GM20431 (cell line): Measurements from ENCODE around the gene ACMSD.
"Not testable (repeated sequence)": the region's sequence is repeated elsewhere in the genome, so short reads cannot be mapped to it uniquely, and the experiment has no call there.

Experiments used
- in situ Hi-C: fragments of 300-500 bp; cut with MseI, MboI; formaldehyde crosslinking; loops from one replicate; pipeline ENCODE4 v1.15.0; 2020; ENCODE audit warnings: low sequenced_read_pairs; ENCODE audit not compliant: unreplicated experiment

ACMSD gene

GRCh38 chr2:134846213-134846612 is 7.8 kb downstream of the ACMSD start:
- in situ Hi-C loops, result no loop called here

- in situ Hi-C loops, result not testable (repeated sequence)
Measured at GRCh38 chr2:134847582-134847981, 9.2 kb downstream of the ACMSD start.

DNA sequence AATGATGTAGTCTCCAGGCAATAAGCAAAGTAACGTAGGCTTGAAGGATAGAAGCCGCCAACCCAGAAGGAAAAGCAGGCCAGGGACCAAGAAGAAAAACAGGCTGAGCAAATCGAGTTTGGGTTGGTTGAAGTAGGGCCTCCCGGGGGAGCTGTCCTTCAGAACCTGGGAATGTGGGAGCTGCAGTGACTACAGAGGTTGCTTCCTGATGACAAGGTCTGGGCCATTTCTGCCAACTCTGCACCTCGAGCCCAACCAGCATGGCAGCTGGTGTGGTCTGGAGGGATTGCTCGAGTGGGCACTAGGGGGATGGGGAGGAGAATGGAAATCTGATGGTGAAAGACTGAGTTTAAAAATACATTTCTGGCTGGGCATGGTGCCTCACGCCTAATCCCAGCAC is 14.1 kb downstream of the ACMSD start:
- in situ Hi-C loops, result no loop called here

DNA sequence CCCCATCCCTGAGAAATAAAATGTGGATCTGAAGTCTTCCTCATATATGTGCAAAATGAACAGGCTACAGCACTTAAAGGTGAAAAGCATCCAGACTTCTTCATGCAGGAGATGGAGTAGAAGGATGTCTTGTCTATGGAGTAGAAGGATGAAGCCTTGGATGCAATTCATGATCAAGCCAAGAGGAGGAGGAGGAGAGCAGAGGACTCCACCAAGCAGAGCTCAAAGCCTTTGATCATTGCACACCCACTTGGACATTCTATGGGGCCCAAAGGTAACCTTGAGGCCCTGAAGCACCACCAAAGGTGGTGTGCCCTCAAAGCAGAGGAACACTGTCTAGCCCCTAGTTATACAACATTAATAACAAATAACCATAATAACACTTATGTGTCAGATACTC is 17.3 kb downstream of the ACMSD start:
- in situ Hi-C loops, result no loop called here

GRCh38 chr2:134858245-134858644 is 19.8 kb downstream of the ACMSD start:
- in situ Hi-C loops, result no loop called here

DNA sequence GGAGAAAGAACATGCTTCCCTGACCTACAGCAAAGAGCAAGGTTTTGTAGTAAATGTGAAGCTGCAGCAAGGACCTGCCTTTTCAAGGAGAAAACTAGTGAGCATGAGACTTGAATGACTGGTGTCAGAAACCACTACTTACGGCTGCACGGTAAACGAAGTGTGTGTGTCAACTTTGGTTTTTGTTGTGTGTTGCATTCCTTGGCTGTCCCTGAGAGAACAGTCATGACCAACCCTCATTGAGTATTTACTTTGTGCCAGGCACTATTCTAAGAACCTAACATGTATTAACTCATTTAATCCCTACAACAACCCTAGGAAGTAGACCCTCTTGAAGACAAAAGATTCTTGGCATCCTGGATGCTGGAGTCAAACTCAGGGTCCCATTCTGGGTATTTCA is 22.8 kb downstream of the ACMSD start:
- in situ Hi-C loops, result no loop called here

DNA sequence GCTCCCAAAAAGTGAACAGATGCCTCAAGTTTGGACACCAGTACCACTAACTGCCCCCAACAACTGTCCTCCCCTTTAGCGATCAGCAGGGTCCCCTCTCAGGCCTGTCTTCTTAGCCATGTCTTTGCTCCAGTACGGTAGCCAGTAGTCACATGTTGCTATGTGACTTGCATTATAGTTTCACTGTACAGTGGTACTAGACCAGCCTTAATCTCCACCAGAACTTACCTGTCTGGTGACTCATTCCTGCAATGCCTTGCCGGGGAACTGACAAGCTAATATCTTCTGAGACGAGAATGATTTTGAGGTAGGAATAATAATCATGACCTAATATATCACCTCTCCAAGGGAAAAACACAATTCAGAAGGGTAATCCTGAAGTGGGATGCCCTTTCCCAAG is 23.7 kb downstream of the ACMSD start:
- in situ Hi-C loops, result no loop called here

DNA sequence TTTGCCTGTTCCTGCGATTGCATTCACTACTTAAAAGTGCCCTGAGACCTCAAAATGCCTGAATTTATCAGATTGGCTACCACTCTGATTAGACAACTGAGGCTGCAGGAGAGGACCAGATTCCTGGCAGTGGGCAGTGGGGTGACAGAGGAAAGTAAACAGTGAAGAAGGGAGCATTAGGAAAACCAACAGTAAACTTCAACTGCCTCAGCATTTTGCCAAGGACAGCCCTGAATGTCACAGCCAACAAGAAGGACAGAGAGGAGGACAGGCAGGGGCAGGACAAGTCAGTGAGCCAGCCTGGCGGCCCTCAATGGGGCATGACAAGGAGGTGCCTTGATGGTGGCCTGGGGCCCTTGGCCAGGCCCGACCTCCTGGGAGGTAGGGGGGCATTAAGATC is 24.3 kb downstream of the ACMSD start:
- in situ Hi-C loops, result no loop called here

- in situ Hi-C loops, result no loop called here
Measured at GRCh38 chr2:134863446-134863845, 25.0 kb downstream of the ACMSD start.

DNA sequence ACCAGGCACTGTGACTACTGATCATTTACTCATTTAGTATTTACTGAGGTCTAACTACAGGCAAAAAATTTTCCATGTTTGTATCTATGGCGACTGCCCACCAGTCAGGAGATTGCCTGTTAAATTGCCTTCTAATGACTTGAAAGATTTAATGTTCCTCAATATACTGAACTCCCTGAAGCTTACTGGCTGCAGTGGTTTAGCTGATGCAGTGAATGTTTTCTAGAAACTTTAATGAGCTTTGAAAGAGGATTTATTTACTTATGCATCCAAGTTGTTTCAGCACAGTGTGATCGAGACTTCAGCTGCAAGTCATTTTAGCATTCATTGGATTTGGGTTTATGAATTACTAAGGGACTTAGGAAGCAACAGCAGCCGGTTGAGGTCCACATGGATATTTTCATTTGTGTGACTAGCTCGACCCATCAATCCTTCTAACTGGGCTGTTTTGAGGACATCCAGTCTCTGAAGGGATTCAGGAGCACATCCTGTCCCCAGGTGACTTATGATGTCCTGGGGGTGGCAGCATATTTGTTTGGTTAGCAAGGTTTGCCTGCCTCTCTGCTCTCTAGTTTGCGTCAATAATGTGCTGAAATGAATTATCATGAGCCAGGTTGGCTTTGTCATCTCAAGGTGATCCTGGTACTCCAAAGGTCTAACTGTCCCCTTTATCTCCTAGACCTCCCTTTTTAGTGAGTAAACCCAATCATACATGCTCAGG is 26.8 kb downstream of the ACMSD start:
- in situ Hi-C loops, result no loop called here

DNA sequence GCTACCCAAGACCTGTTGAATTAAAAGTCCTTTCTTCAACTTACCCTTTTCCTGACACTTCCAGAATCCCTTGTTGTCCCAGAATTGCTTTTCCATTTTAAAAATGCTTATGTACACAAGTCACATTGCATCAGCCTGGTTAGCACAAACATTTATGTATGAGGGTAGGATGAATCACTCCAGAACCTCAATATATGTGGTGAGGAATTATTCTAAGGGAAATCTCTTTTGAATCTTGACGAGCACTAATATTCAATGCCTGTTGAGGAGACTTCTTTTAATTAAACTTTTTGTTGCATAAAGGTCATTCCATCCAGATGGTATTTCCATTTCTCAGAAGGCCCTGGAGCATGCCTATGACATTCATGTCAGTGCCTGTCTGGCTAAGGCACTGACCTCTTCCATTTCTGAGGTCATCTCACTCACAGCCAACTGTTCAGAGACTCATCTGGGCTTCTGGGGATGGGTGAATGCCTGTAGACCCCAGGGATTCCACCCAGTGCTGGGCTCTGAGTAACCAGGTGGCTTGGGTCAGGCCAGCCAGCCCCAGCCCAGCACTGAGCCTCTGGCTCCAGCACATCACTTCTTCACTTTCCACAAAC is 28.2 kb downstream of the ACMSD start:
- in situ Hi-C loops, result no loop called here

DNA sequence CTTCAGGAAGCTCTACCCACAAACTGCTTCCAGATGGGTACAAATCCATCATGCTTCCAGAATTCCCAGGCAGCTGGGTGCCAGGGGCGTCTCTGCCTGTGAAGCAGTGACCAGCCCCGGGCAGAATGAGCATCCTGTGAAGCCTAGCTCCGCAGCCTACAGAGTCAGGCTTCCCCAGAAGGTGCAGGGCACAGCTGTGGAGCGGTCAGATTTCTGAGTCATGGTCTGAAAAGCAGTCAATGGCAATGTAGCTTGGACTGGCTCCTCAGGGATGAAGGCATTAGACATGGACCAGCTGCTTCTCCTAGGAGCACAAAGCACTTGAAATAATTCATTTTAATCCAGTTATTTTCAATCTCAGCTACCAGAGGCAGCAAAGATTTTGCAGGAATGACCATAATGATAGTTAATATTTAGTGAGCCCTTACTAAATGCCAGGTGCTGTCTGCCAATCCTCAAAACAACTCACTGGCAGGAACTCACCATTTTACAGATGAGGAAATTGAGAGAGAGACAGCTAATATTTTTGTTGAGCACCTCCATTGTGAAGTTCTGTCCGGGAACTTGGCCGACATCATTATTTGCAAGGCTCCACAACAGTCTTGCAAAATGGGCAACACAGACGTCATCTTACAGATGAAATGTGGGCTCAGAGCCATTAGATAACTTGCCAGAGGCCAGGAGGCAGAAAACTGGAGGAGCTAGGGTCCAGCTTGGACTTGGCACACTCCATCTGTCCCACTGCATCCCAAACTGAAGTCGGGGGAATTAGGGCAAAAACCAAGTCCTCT is 31.7 kb downstream of the ACMSD start:
- in situ Hi-C loops, result no loop called here

DNA sequence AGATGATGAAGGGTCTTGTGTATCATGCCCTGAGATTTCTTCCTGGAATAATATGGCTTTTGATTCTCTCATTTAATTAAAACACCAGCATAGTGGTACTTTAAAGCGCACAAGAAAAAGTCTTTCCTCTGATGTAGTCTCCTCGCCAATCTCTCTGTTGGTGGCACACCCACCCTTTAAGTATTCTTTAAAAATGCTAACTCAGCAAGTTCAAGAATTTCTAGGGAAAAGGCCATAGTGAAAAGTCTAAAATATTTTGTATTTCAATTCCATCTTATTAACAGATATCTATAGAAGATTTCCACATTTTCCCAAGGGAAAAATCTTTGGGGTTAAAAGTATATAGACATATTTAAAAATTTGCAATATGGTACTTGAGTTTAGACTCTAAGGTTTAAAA is 34.7 kb downstream of the ACMSD start:
- in situ Hi-C loops, result no loop called here

- in situ Hi-C loops, result no loop called here
Measured at GRCh38 chr2:134875309-134875708, 36.9 kb downstream of the ACMSD start.

- in situ Hi-C loops, result no loop called here
Measured at GRCh38 chr2:134882773-134883172, 44.4 kb downstream of the ACMSD start.

- in situ Hi-C loops, result no loop called here
Measured at GRCh38 chr2:134883552-134884293, 45.3 kb downstream of the ACMSD start.

DNA sequence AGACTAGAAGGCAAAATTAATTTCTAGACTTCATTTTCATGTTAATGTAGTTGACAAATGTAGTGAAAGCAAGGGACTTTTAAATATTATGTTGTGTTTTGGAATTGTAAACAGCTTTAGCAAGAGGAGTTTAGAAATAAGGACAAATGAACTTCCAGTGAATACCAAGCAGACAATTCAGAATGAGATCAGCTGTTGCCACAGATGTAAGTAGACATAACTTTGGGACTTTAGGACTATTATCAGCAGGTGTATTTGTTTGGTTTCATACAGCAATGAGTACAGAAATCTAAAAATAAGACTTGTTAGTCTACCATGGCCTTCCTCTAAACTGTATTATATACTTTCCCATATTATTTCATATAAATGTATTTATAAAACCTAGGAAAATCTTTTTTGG is 46.0 kb downstream of the ACMSD start:
- in situ Hi-C loops, result no loop called here

- in situ Hi-C loops, result loop anchor here (10.0 kb wide), 1 partner anchor 428 kb away; no protein-coding TSS in a partner anchor
Measured at GRCh38 chr2:134892282-134893035, 54.0 kb downstream of the ACMSD start.

- in situ Hi-C loops, result loop anchor here (10.0 kb wide), 1 partner anchor 433 kb away; no protein-coding TSS in a partner anchor
Measured at GRCh38 chr2:134897932-134898331, 59.5 kb downstream of the ACMSD start.

DNA sequence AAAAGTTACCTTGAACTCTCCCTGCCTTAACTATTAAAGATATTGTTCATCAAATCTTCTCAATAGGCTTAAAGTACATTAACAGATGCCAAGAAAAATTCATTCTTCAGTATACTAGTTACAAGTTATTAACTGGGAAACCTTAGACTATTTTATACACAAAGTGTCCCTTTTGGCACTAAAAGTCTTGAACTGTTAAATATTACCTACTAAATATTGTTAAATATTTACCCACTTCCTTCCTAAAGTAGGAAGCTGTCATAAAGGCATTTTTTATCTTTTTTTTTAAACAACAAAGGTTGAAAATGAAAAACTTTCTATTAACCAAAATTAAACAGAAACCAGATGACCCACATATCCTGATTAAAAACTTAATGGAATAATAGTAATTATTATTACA is 60.8 kb downstream of the ACMSD start:
- in situ Hi-C loops, result loop anchor here (10.0 kb wide), 1 partner anchor 434 kb away; no protein-coding TSS in a partner anchor
